Common myeloid progenitor, CD34-positive (primary cell): ENCODE measurements around the gene KLHL6.

Experiments
- CTCF ChIA-PET: fragments of 350-600 bp; sonication (Branson Sonifier 250); formaldehyde crosslinking; loops from one replicate; lab custom pipeline; 2021; ENCODE audit warnings: antibody characterized with exemption; lab: Charles Lee
- POLR2A ChIA-PET: fragments of 350-600 bp; sonication (Branson Sonifier 250); formaldehyde crosslinking; loops from one replicate; lab custom pipeline; 2021; ENCODE audit warnings: antibody characterized with exemption; lab: Charles Lee
- DNase-seq, 3 donors: peaks; one replicate each; pipeline versions ENCODE4 v3.0.0 to v3.0.0-alpha.2; 2013
- H3K27ac ChIP-seq, 2 experiments: 1 replicate in 1 of 2; 2 replicates in 1 of 2; pipeline ENCODE4 v1.7.0; 2013; ENCODE audit warnings: inconsistent platforms in 2 of 2, low read length in 2 of 2, mild to moderate bottlenecking in 2 of 2, low read depth in 1 of 2, moderate library complexity in 1 of 2; ENCODE audit not compliant: severe bottlenecking in 2 of 2, insufficient read depth in 1 of 2, poor library complexity in 1 of 2
- H3K27me3 ChIP-seq, 5 experiments: replicated peaks in 2 of 5; 1 replicate in 3 of 5; 2 replicates in 2 of 5; pipeline versions ENCODE4 v1.6.1 to v1.7.0; 2013; ENCODE audit warnings: low read length in 4 of 5, mild to moderate bottlenecking in 2 of 5, moderate library complexity in 2 of 5, inconsistent platforms in 1 of 5; ENCODE audit not compliant: insufficient read depth in 5 of 5, control insufficient read depth in 4 of 5
- H3K36me3 ChIP-seq, 4 experiments: 1 replicate in 2 of 4; 2 replicates in 2 of 4; pipeline versions ENCODE4 v1.6.1 to v1.7.0; 2013; ENCODE audit warnings: low read length in 3 of 4, control low read depth in 1 of 4, mild to moderate bottlenecking in 1 of 4; ENCODE audit not compliant: control insufficient read depth in 4 of 4, insufficient read depth in 4 of 4
- H3K4me1 ChIP-seq, 4 experiments: 1 replicate in 3 of 4; 2 replicates in 1 of 4; pipeline versions ENCODE4 v1.6.1 to v1.7.1; 2013; ENCODE audit warnings: low read length in 3 of 4, mild to moderate bottlenecking in 3 of 4, control low read depth in 1 of 4, inconsistent platforms in 1 of 4, moderate library complexity in 1 of 4; ENCODE audit not compliant: control insufficient read depth in 4 of 4, insufficient read depth in 4 of 4; ENCODE audit errors: control extremely low read depth in 1 of 4
- H3K4me3 ChIP-seq, 7 experiments: 1 replicate in 4 of 7; 2 replicates in 3 of 7; pipeline versions ENCODE4 v1.5.1 to v1.7.0; 2013; ENCODE audit warnings: mild to moderate bottlenecking in 7 of 7, low read length in 6 of 7, moderate library complexity in 6 of 7, inconsistent platforms in 2 of 7, low read depth in 2 of 7, control low read depth in 1 of 7; ENCODE audit not compliant: insufficient read depth in 4 of 7, control insufficient read depth in 1 of 7; ENCODE audit errors: extremely low read depth in 1 of 7
- H3K9me3 ChIP-seq, 5 experiments: 1 replicate in 4 of 5; 2 replicates in 1 of 5; pipeline versions ENCODE4 v1.6.1 to v1.7.1; 2013; ENCODE audit warnings: low read length in 4 of 5, mild to moderate bottlenecking in 2 of 5, inconsistent platforms in 1 of 5, low read depth in 1 of 5, moderate library complexity in 1 of 5; ENCODE audit not compliant: control insufficient read depth in 4 of 5, insufficient read depth in 2 of 5; ENCODE audit errors: control extremely low read depth in 1 of 5
- WGBS: methylation state at CpG from one replicate; pipeline ENCODE4 v1.1.5; 2013; ENCODE audit not compliant: insufficient coverage; 5-methylcytosine and 5-hydroxymethylcytosine counted together

Gene KLHL6

DNA sequence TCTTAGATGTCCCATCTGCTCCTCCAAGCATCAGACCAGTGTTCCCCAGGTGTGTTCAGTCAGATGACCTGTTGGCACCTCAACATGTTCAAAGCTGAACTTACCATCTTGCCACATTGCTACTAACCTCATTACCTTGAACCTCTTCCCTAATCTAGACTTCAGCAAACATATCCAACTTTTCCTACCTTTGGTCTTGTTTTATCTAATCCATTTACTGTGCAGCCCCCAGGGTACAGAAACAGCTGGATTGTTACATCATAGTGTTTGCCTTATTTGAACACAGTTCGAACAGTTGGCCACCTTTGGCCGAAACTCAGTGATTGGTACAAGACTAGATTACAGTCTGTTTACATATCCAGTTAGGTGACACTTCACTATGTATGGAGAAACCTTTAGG is 91.0 kb downstream of the KLHL6 start:
- peaks cover 0 to 7% (median 2%) of the 10 kb centered on the region in 5 experiments for H3K9me3 ChIP-seq
- CTCF ChIA-PET: interaction anchor here (1.5 to 1.6 kb wide), 2 partner anchors 24 to 288 kb away, joined by 4 read pairs; no protein-coding TSS in a partner anchor
- no peak overlapping the region for H3K27ac ChIP-seq
- DNase-seq: no peak
- WGBS: 94% methylated on average over 2 of the region's 2 CpGs
- H3K36me3 ChIP-seq: no peaks in the 10 kb centered on the region
- H3K4me1 ChIP-seq: peaks cover 0 to 3% (median 1%) of the 10 kb centered on the region in 4 experiments
- no peak overlapping the region for H3K4me3 ChIP-seq
- no peaks in the 10 kb centered on the region for H3K27me3 ChIP-seq
- POLR2A ChIA-PET: interaction anchor here (0.6 to 0.7 kb wide), 2 partner anchors 157 to 171 kb away, joined by 3 to 4 read pairs; partner anchors contain the start of gene KLHL24

GRCh38 chr3:183460081-183461055 is 95.1 kb downstream of the KLHL6 start:
- peaks cover 0 to 7% (median 2%) of the 10 kb centered on the region in 5 experiments for H3K9me3 ChIP-seq
- DNase-seq: no peak
- no peaks in the 10 kb centered on the region for H3K4me1 ChIP-seq
- H3K36me3 ChIP-seq: peaks cover 0 to 5% (median 3%) of the 10 kb centered on the region in 4 experiments
- no peaks in the 10 kb centered on the region for H3K27me3 ChIP-seq
- 100% methylated on average over 2 of the region's 7 CpGs for whole genome bisulfite sequencing
- ChIA-PET POLR2A (no interaction called here), CTCF (no interaction called here)
- no peak overlapping the region for H3K27ac ChIP-seq
- H3K4me3 ChIP-seq: no peak overlapping the region

- CTCF ChIA-PET: no interaction called here
- no peak for DNase-seq
- H3K4me1 ChIP-seq: peaks cover 0 to under 1% (median 0%) of the 10 kb centered on the region in 4 experiments
- WGBS: 100% methylated on average over 4 of the region's 5 CpGs
- peaks cover 9 to 23% (median 16%) of the 10 kb centered on the region in 4 experiments for H3K36me3 ChIP-seq
- POLR2A ChIA-PET: no interaction called here
- no peak overlapping the region for H3K27ac ChIP-seq
- peaks cover 0 to 3% (median 1%) of the 10 kb centered on the region in 5 experiments for H3K9me3 ChIP-seq
- no peak overlapping the region for H3K4me3 ChIP-seq
- H3K27me3 ChIP-seq: no peaks in the 10 kb centered on the region
These were observed 100.4 kb downstream of the KLHL6 start for GRCh38 chr3:183455089-183455488.

DNA sequence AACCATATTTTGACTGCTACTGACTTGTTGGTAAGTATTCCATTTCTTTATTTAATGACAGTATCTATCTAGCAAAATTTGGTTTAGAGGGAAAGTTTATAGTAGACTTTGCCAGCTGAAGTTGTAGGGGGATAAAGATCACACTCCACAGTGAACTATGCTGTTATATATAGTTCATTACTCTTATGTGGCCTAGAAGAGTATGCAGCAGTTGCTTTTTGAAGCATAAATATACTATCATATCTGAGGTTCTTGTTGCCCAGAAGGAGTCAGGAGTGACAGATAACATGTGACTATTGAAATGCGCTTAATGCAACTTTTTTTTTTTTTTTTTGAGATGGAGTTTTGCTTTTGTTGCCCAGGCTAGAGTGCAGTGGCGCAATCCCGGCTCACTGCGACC is 101.4 kb downstream of the KLHL6 start:
- H3K36me3 ChIP-seq: peaks cover 9 to 23% (median 16%) of the 10 kb centered on the region in 4 experiments
- WGBS: 100% methylated on average over 1 of the region's 4 CpGs
- no peaks in the 10 kb centered on the region for H3K9me3 ChIP-seq
- H3K4me1 ChIP-seq: peaks cover 0 to 9% (median 6%) of the 10 kb centered on the region in 4 experiments
- ChIA-PET POLR2A (no interaction called here), CTCF (no interaction called here)
- H3K4me3 ChIP-seq: no peak overlapping the region
- DNase-seq: no peak
- no peak overlapping the region for H3K27ac ChIP-seq
- H3K27me3 ChIP-seq: no peaks in the 10 kb centered on the region

GRCh38 chr3:183449791-183450190 is 105.7 kb downstream of the KLHL6 start:
- Histone ChIP-seq H3K36me3 (peaks cover 5 to 14% (median 11%) of the 10 kb centered on the region in 4 experiments), H3K9me3 (no peaks in the 10 kb centered on the region), H3K4me1 (peaks cover 6 to 26% (median 14%) of the 10 kb centered on the region in 4 experiments), H3K27ac (no peak overlapping the region), H3K27me3 (no peaks in the 10 kb centered on the region), H3K4me3 (peak overlapping the region in 2 of 7 experiments; percentile 7 to 33)
- ChIA-PET POLR2A (interaction anchor here (0.7 kb wide), 1 partner anchor 736 kb away, joined by 3 read pairs; the partner anchor contains the start of gene ABCF3), CTCF (interaction anchor here (0.8 to 1.3 kb wide), 3 partner anchors 9 to 327 kb away, joined by 3 to 4 read pairs (median 3); no protein-coding TSS in a partner anchor)
- 100% methylated on average over 1 of the region's 1 CpG for WGBS
- DNase-seq: no peak

DNA sequence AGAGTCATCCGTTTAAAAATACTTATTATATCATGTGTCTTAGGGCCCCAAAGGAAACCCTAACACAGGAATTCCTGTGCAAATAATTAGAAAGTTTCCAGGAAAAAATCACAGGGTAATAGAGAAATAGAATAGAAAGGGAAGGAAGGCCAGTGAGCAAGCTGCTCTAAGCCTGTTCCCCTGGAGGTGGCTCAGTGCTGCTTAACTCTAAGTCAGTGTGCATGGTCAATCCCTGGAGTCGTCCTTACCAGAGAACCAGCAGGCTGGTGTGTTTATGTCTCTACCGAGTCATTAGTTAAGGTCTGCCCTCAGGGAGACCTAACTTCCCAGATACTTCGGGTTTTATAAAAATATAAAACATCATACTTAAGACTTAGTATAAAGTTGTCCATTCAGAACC is 106.1 kb downstream of the KLHL6 start:
- no peak overlapping the region for H3K27ac ChIP-seq
- POLR2A ChIA-PET: interaction anchor here (0.6 kb wide), 1 partner anchor 22 kb away, joined by 3 read pairs; no protein-coding TSS in a partner anchor
- CTCF ChIA-PET: interaction anchor here (0.8 to 1.3 kb wide), 3 partner anchors 9 to 327 kb away, joined by 3 to 4 read pairs (median 3); no protein-coding TSS in a partner anchor
- peaks cover 6 to 26% (median 14%) of the 10 kb centered on the region in 4 experiments for H3K4me1 ChIP-seq
- H3K36me3 ChIP-seq: peaks cover 5 to 14% (median 10%) of the 10 kb centered on the region in 4 experiments
- WGBS: 0% methylated on average over 1 of the region's 4 CpGs
- peak in 2 of 3 donors; percentile 32 to 36 for DNase-seq
- peaks cover 0 to 1% (median 0%) of the 10 kb centered on the region in 5 experiments for H3K9me3 ChIP-seq
- H3K4me3 ChIP-seq: peak overlapping the region in 2 of 7 experiments; percentile 7 to 33
- H3K27me3 ChIP-seq: no peaks in the 10 kb centered on the region
